Left ventricle myocardium inferior (tissue), 1 donor: ENCODE results near the gene NBPF19. TPM values are rescaled to one million over a fixed set of nuclear protein-coding genes. Genes with fewer than 3 reads are reported as not detected.
"Not testable (repeated sequence)": the region's sequence is repeated elsewhere in the genome, so short reads cannot be mapped to it uniquely, and the experiment has no call there.

Experiments used
- DNase-seq: peaks from one replicate; pipeline ENCODE4 v3.0.0-alpha.2; 2020
- H3K27ac ChIP-seq: fragments of 200-600 bp; replicated peaks from 2 replicates; pipeline ENCODE4 v1.8.0; 2021
- H3K27me3 ChIP-seq: fragments of 200-600 bp; 2 replicates; pipeline ENCODE4 v1.8.0; 2021; ENCODE audit warnings: low read depth
- H3K36me3 ChIP-seq: fragments of 200-600 bp; 2 replicates; pipeline ENCODE4 v1.8.0; 2021
- H3K4me1 ChIP-seq: fragments of 200-600 bp; 2 replicates; pipeline ENCODE4 v1.8.0; 2021
- H3K4me3 ChIP-seq: fragments of 200-600 bp; 2 replicates; pipeline ENCODE4 v1.8.0; 2021; ENCODE audit warnings: mild to moderate bottlenecking, moderate library complexity
- H3K9me3 ChIP-seq: fragments of 200-600 bp; replicated peaks from 2 replicates; pipeline ENCODE4 v1.8.0; 2021
- intact Hi-C: fragments of 100-400 bp; cut with micrococcal nuclease; formaldehyde crosslinking; loops from one replicate; pipeline ENCODE4 v1.11.0; 2022
- long read RNA-seq: library from polyadenylated mRNA; unstranded; transcript quantifications from one replicate; pipeline ENCODE4 v2.0.0, GENCODE V29; 2021
- total RNA-seq: library from RNA; stranded (reverse); fragmentation: NEBNext Ultra II Directional; extraction: Animal tissue kit (Norgen Biotek cat#: 25700); gene quantifications from one replicate; pipeline ENCODE4 v1.2.1, GENCODE V29; 2021
- donor health status: DM: no; HTN: yes; CAD: no; lungs with severe emphysema.

The NBPF19 gene, protein sequence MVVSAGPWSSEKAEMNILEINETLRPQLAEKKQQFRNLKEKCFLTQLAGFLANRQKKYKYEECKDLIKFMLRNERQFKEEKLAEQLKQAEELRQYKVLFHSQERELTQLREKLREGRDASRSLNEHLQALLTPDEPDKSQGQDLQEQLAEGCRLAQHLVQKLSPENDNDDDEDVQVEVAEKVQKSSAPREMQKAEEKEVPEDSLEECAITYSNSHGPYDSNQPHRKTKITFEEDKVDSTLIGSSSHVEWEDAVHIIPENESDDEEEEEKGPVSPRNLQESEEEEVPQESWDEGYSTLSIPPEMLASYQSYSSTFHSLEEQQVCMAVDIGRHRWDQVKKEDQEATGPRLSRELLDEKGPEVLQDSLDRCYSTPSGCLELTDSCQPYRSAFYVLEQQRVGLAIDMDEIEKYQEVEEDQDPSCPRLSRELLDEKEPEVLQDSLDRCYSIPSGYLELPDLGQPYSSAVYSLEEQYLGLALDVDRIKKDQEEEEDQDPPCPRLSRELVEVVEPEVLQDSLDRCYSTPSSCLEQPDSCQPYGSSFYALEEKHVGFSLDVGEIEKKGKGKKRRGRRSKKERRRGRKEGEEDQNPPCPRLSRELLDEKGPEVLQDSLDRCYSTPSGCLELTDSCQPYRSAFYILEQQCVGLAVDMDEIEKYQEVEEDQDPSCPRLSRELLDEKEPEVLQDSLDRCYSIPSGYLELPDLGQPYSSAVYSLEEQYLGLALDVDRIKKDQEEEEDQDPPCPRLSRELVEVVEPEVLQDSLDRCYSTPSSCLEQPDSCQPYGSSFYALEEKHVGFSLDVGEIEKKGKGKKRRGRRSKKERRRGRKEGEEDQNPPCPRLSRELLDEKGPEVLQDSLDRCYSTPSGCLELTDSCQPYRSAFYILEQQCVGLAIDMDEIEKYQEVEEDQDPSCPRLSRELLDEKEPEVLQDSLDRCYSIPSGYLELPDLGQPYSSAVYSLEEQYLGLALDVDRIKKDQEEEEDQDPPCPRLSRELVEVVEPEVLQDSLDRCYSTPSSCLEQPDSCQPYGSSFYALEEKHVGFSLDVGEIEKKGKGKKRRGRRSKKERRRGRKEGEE (N-terminal part only)
- total RNA-seq = 3.4 TPM
- long read RNA-seq = 0 reads

DNA sequence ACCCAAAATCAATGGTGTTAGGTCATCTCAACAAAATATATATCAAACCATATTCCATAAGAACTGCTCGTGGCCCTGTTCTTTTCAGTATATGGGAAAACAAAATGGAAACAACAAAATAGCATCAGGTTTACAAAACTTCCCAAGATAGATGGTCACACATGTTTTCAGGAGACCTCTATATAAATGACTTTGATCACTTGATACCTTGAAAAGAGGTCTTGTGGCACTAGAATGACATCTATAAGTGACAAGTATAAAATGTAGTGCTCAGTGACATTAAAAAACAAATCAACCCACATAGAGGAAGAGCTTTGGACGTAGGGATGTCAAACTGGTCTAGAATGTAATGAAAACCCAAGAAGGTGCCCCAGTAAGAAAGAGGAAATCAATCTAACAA is at the start of gene NBPF19:
Gene NBPF19, plus strand, starts transcription at position 301 of the 400 bp plus-strand sequence. CDS start 888 bp downstream, outside the sequence.
- intact Hi-C loops, H3K27ac ChIP-seq, H3K4me1 ChIP-seq, H3K4me3 ChIP-seq, H3K9me3 ChIP-seq, H3K27me3 ChIP-seq, H3K36me3 ChIP-seq, DNase-seq: not testable (repeated sequence)

- intact Hi-C loops, DNase-seq: not testable (repeated sequence)
Measured at GRCh38 chr1:149428317-149428716, 46.5 kb upstream of the NBPF19 start.

GRCh38 chr1:149445451-149445850 is 29.4 kb upstream of the NBPF19 start:
- Histone ChIP-seq H3K27ac (peak overlapping the region; percentile 59), H3K4me3 (peak overlapping the region; percentile 17)
- H3K4me1 ChIP-seq, H3K36me3 ChIP-seq, H3K27me3 ChIP-seq, H3K9me3 ChIP-seq, intact Hi-C loops: not testable (repeated sequence)
- peak; percentile 33 for DNase-seq

More at GRCh38 chr1:149428317-149428716, 46.5 kb upstream of the NBPF19 start:
- not testable (repeated sequence) for H3K4me1 ChIP-seq, H3K27me3 ChIP-seq, H3K27ac ChIP-seq, H3K9me3 ChIP-seq, H3K4me3 ChIP-seq, H3K36me3 ChIP-seq

- H3K9me3 ChIP-seq, H3K27me3 ChIP-seq, DNase-seq, H3K36me3 ChIP-seq, H3K4me1 ChIP-seq, H3K4me3 ChIP-seq, H3K27ac ChIP-seq, intact Hi-C loops: not testable (repeated sequence)
Measured at GRCh38 chr1:149452196-149452595, 22.6 kb upstream of the NBPF19 start.

DNA sequence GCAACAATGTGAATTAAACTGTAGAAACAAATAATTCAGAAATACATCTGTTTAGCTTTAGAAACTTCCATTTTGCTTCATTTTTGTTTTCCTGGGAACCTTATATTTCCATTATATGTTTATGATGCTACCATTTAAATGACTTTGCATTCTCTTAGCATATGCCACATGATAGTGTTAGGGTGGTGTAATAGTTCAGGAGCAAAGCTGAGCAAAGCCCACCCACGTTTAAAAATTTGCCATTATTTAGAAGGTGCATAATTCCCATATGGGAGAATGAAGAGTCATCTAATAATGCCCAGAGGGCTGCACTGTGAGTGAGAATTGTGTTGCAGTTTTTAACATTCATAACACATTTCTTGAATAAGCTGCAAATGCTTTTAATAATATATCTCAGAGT is 22.2 kb upstream of the NBPF19 start:
- H3K36me3 ChIP-seq, DNase-seq, H3K4me1 ChIP-seq, H3K27me3 ChIP-seq, H3K9me3 ChIP-seq, H3K4me3 ChIP-seq, intact Hi-C loops, H3K27ac ChIP-seq: not testable (repeated sequence)

DNA sequence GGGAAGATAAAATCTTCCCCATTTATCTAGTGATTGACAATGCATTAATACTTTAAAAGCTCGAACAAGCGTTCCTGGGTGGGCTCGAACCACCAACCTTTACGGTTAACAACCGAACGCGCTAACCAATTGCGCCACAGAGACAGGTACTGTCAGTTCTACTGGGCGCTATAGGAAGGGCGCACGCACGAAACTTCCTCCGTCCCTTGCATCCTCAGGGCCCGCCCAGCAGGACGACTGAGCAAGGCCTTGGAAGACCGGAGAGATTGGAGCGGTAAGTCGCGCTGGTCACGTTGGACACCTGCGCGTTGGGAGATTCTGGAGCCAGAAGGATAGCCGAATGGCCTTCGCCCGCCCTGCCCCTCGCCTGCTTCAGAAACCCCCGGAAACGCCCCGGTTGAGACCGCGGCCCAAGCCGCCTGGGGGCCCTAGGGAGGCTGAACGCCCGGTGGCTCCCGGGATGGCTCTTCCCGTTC is 83.5 kb downstream of the NBPF19 start:
- H3K36me3 ChIP-seq, intact Hi-C loops, H3K27me3 ChIP-seq, H3K9me3 ChIP-seq, H3K27ac ChIP-seq, H3K4me1 ChIP-seq: not testable (repeated sequence)
- H3K4me3 ChIP-seq = peak overlapping the region; percentile 62
- DNase-seq = peak; percentile 15

DNA sequence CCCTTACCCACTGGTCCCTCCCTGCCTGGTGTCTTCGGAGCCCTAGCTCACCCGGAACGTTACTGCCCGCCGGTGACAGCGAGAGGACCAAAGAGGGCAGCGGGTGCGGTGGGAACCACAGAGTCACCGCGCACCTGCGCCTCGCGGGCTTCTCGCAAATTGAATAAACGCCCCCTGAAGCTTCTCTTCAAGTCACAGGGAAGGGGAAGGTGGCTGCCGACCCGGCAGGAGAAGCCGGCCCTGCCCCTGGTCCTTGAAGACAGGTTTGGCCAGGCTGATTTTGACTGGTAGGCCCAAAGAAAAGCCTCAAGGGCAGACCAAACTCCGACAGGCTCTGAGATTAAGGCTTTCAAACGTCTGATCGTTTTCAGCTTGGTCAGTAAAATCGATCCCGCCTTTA is 87.0 kb downstream of the NBPF19 start:
- H3K27ac ChIP-seq, H3K27me3 ChIP-seq, H3K4me3 ChIP-seq, H3K9me3 ChIP-seq, intact Hi-C loops, DNase-seq, H3K36me3 ChIP-seq, H3K4me1 ChIP-seq: not testable (repeated sequence)

- H3K27ac ChIP-seq, H3K4me1 ChIP-seq, H3K4me3 ChIP-seq, H3K36me3 ChIP-seq, DNase-seq, H3K27me3 ChIP-seq, H3K9me3 ChIP-seq, intact Hi-C loops: not testable (repeated sequence)
Measured at GRCh38 chr1:149565485-149565884, 90.6 kb downstream of the NBPF19 start.

- H3K4me3 ChIP-seq = not testable (repeated sequence)
Measured at GRCh38 chr1:149572763-149573162, 97.9 kb downstream of the NBPF19 start.

GRCh38 chr1:149585592-149585991 is 110.7 kb downstream of the NBPF19 start:
- H3K4me1 ChIP-seq, H3K27me3 ChIP-seq, H3K9me3 ChIP-seq, H3K4me3 ChIP-seq, H3K36me3 ChIP-seq, DNase-seq, intact Hi-C loops, H3K27ac ChIP-seq: not testable (repeated sequence)

More at GRCh38 chr1:149572763-149573162, 97.9 kb downstream of the NBPF19 start:
- H3K27ac ChIP-seq, intact Hi-C loops, H3K4me1 ChIP-seq, DNase-seq, H3K27me3 ChIP-seq, H3K36me3 ChIP-seq, H3K9me3 ChIP-seq: not testable (repeated sequence)

Other genes with a start within 250 kb of the NBPF19 start
- gene PPIAL4C, start 108.8 kb downstream of the NBPF19 start, total RNA-seq = not detected